T-cell (primary cell): ENCODE measurements around the gene SOX18. TPM values are rescaled to one million over a fixed set of nuclear protein-coding genes. Genes with fewer than 3 reads are reported as not detected.

Experiments used
- ATAC-seq, 4 experiments: fragments of 200-7000 bp in 3 of 4; fragments of 150-1000 bp in 1 of 4; cut with Tn5 transposase; replicated peaks in 1 of 4; 1 replicate in 3 of 4; 2 replicates in 1 of 4; pipeline ENCODE4 v1.10.0; 2021; ENCODE audit warnings: moderate library complexity in 3 of 4, mild to moderate bottlenecking in 2 of 4, moderate number of reproducible peaks in 1 of 4
- CTCF ChIA-PET, 2 donors: fragments of 300-600 bp; sonication (Branson Sonifier 250); formaldehyde crosslinking; loops; one replicate each; lab custom pipeline; 2022; ENCODE audit warnings: antibody characterized with exemption in 2 of 2; lab: Charles Lee
- POLR2A ChIA-PET, 2 donors: fragments of 300-600 bp; sonication (Branson Sonifier 250); formaldehyde crosslinking; loops; one replicate each; lab custom pipeline; 2022; ENCODE audit warnings: antibody characterized with exemption in 2 of 2; lab: Charles Lee
- DNase-seq, 35 experiments: peaks; one replicate each; pipeline versions ENCODE4 v3.0.0 to v3.0.0-alpha.2; 2013 to 2023
- H3K27ac ChIP-seq: one replicate; pipeline ENCODE4 v1.5.1; 2013; ENCODE audit warnings: low read length
- H3K27me3 ChIP-seq, 2 experiments: replicated peaks in 1 of 2; 1 replicate in 1 of 2; 2 replicates in 1 of 2; pipeline versions ENCODE4 v1.6.1 to v1.7.0; 2013; ENCODE audit warnings: low read length in 1 of 2, mixed read lengths in 1 of 2; ENCODE audit not compliant: control insufficient read depth in 2 of 2, insufficient read depth in 2 of 2; ENCODE audit errors: extremely low read depth in 1 of 2
- H3K36me3 ChIP-seq, 2 donors: 1 replicate in 1 of 2; 2 replicates in 1 of 2; pipeline versions ENCODE4 v1.6.1 to v1.7.0; 2013; ENCODE audit warnings: low read length in 1 of 2; ENCODE audit not compliant: control insufficient read depth in 2 of 2, insufficient read depth in 1 of 2; ENCODE audit errors: extremely low read depth in 1 of 2
- H3K4me1 ChIP-seq, 2 experiments: 1 replicate in 1 of 2; 2 replicates in 1 of 2; pipeline versions ENCODE4 v1.6.1 to v1.7.0; 2013; ENCODE audit warnings: low read length in 2 of 2, mixed read lengths in 1 of 2; ENCODE audit not compliant: insufficient read depth in 2 of 2, control insufficient read depth in 1 of 2; ENCODE audit errors: extremely low read depth in 1 of 2
- H3K4me3 ChIP-seq, 2 donors: 1 replicate in 1 of 2; 2 replicates in 1 of 2; pipeline versions ENCODE4 v1.5.1 to v1.7.0; 2013; ENCODE audit warnings: mild to moderate bottlenecking in 2 of 2, low read length in 1 of 2, moderate library complexity in 1 of 2; ENCODE audit not compliant: control insufficient read depth in 1 of 2; ENCODE audit errors: extremely low read depth in 1 of 2
- H3K9me3 ChIP-seq: 2 replicates; pipeline ENCODE4 v1.7.0; 2013
- H3K27ac Mint-ChIP-seq, 2 donors: one replicate each; pipeline ENCODE4 v1.8.0; 2020 to 2021; ENCODE audit warnings: mild to moderate bottlenecking in 2 of 2, mixed read lengths in 2 of 2
- H3K27me3 Mint-ChIP-seq, 2 donors: one replicate each; pipeline ENCODE4 v1.8.0; 2021 to 2022; ENCODE audit warnings: mixed read lengths in 2 of 2
- H3K36me3 Mint-ChIP-seq: one replicate; pipeline ENCODE4 v1.8.0; 2021; ENCODE audit warnings: mixed read lengths
- H3K4me1 Mint-ChIP-seq, 3 donors: one replicate each; pipeline ENCODE4 v1.8.0; 2020 to 2022; ENCODE audit warnings: mixed read lengths in 3 of 3, mild to moderate bottlenecking in 1 of 3
- H3K4me3 Mint-ChIP-seq, 3 donors: one replicate each; pipeline ENCODE4 v1.8.0; 2020 to 2022; ENCODE audit warnings: mild to moderate bottlenecking in 3 of 3, mixed read lengths in 3 of 3, moderate library complexity in 3 of 3
- H3K9me3 Mint-ChIP-seq, 3 donors: one replicate each; pipeline ENCODE4 v1.8.0; 2020 to 2022; ENCODE audit warnings: mixed read lengths in 3 of 3
- WGBS: methylation state at CpG from one replicate; pipeline ENCODE4 v1.1.5; 2013; ENCODE audit warnings: missing lambda C conversion rate; ENCODE audit not compliant: insufficient coverage; 5-methylcytosine and 5-hydroxymethylcytosine counted together
- total RNA-seq, 35 experiments: library from RNA in 6 of 35; stranded (reverse) in 6 of 35; fragments of 120-200 nt in 1 of 35; gene quantifications; one replicate each; pipeline versions ENCODE4 v1.2.1 to v1.2.4 and lab custom pipeline; 2013 to 2026

Gene SOX18
- total RNA-seq, 5 donors from 2014 or later (not counting 1 experiment from before 2014, with no cell fraction given), result 0.35 to 0.56 (median 0.44) TPM; not detected in 2

- ATAC-seq (no peak), DNase-seq (no peak)
- Histone ChIP-seq H3K4me1 (peaks cover 12 to 78% of the 10 kb centered on the region in 2 experiments), H3K4me3 (no peak overlapping the region), H3K9me3 (no peaks in the 10 kb centered on the region), H3K27ac (peak overlapping the region; percentile 74), H3K36me3 (peaks cover 14 to 18% of the 10 kb centered on the region in 2 donors), H3K27me3 (peaks cover 0 to 21% of the 10 kb centered on the region in 2 experiments)
- H3K9me3 Mint-ChIP-seq, result no peaks in the 10 kb centered on the region
- ChIA-PET POLR2A (no interaction called here), CTCF (interaction anchor here in 1 of 2 donors (0.6 kb wide), 1 partner anchor 498 kb away, joined by 5 read pairs; no protein-coding TSS in a partner anchor)
- no peaks in the 10 kb centered on the region for H3K27me3 Mint-ChIP-seq
- H3K36me3 Mint-ChIP-seq, result peaks cover 8% of the 10 kb centered on the region
- WGBS, result 75% methylated on average over 8 of the region's 17 CpGs
- H3K4me3 Mint-ChIP-seq, result peak overlapping the region in 2 of 3 donors; percentile 4 to 79
- H3K4me1 Mint-ChIP-seq, result peaks cover 54 to 71% (median 58%) of the 10 kb centered on the region in 3 donors
- H3K27ac Mint-ChIP-seq, result peak overlapping the region; percentile 68 to 87
These were observed 12.9 kb downstream of the SOX18 start for GRCh38 chr20:64036346-64037198.

- Histone ChIP-seq H3K27ac (peak within 1 kb of the TSS; percentile 74), H3K4me1 (peaks cover 10 to 71% of the 10 kb centered on the region in 2 experiments), H3K27me3 (peaks cover 0 to 16% of the 10 kb centered on the region in 2 experiments), H3K4me3 (no peak within 1 kb of the TSS), H3K36me3 (peaks cover 19 to 22% of the 10 kb centered on the region in 2 donors), H3K9me3 (no peaks in the 10 kb centered on the region)
- H3K27ac Mint-ChIP-seq, result peak within 1 kb of the TSS; percentile 89 to 98
- DNase-seq, result no peak
- peaks cover 51 to 65% (median 54%) of the 10 kb centered on the region in 3 donors for H3K4me1 Mint-ChIP-seq
- 98% methylated on average over 5 of the region's 10 CpGs for WGBS
- no peaks in the 10 kb centered on the region for H3K9me3 Mint-ChIP-seq
- H3K27me3 Mint-ChIP-seq, result no peaks in the 10 kb centered on the region
- peaks cover 12% of the 10 kb centered on the region for H3K36me3 Mint-ChIP-seq
- ATAC-seq, result no peak
- ChIA-PET CTCF (no interaction called here), POLR2A (no interaction called here)
- H3K4me3 Mint-ChIP-seq, result peak within 1 kb of the TSS; percentile 57 to 79 (median 76)
These were observed 13.5 kb downstream of the SOX18 start, which contains the start of gene C20orf204 for GRCh38 chr20:64035933-64036345. C20orf204 (plus strand) TSS chr20:64036182; CDS start chr20:64036324, 142 bp downstream.

DNA sequence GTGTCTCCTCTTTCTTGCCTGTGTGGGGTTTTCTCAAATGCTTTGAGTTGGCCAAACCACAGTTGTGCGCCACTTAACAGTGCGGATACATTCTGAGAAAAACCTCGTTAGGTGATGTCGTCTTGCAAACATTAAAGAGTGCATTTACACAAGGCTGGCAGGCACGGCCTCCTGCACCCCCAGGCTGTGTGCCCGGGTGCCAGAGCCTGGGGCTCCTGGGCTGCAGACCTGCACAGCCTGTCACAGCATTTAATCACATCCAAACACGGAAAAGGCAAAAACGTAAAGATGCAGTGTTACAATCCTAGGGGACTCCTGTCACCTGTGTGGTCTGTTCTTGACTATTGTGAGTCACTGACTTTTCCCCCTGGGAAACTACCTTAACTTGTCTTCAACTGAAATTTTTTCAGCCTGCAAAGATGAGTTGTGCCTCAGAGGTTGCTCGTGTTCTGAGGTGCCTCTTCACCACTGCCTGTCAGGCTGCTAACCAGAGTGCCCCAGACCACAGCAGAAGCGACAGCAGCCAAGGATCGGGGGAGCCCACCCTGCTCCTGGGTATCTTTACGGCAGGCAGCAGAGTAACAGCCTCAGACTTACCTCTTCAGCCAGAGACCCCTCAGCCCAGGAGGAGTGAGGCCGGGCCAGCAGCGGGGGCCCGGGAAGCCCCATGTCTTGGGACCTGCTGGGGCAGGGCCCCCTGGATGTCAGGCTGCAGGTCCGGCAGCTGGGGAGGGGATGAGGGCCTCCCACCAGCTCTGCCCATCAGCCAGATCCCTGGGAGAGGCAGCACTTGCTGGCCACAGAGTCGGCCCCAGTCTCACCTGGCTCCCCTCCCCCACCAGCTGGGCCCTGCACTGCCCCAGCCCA lies 14.1 kb downstream of the SOX18 start:
- Mint-ChIP-seq H3K27ac (peak overlapping the region; percentile 89 to 98), H3K27me3 (no peaks in the 10 kb centered on the region), H3K4me3 (peak overlapping the region; percentile 57 to 76 (median 66)), H3K36me3 (peaks cover 17% of the 10 kb centered on the region), H3K4me1 (peaks cover 45 to 58% (median 48%) of the 10 kb centered on the region in 3 donors), H3K9me3 (no peaks in the 10 kb centered on the region)
- no peaks in the 10 kb centered on the region for H3K9me3 ChIP-seq
- peaks cover 8 to 65% of the 10 kb centered on the region in 2 experiments for H3K4me1 ChIP-seq
- 42% methylated on average over 7 of the region's 17 CpGs for WGBS
- DNase-seq (peak in 10 of 35 experiments; percentile 15 to 63 (median 28)), ATAC-seq (peak; percentile 3 to 58 (median 20))
- peaks cover 25 to 27% of the 10 kb centered on the region in 2 donors for H3K36me3 ChIP-seq
- H3K27ac ChIP-seq, result peak overlapping the region; percentile 74
- H3K27me3 ChIP-seq, result peaks cover 0 to 12% of the 10 kb centered on the region in 2 experiments
- H3K4me3 ChIP-seq, result no peak overlapping the region
- POLR2A ChIA-PET, result interaction anchor here in 1 of 2 donors (0.7 kb wide), 1 partner anchor 35 kb away, joined by 3 read pairs; no protein-coding TSS in a partner anchor
- CTCF ChIA-PET, result no interaction called here

- H3K27ac ChIP-seq, result peak overlapping the region; percentile 74
- peaks cover 0 to 52% of the 10 kb centered on the region in 2 experiments for H3K4me1 ChIP-seq
- Mint-ChIP-seq H3K9me3 (no peaks in the 10 kb centered on the region), H3K27me3 (no peaks in the 10 kb centered on the region), H3K36me3 (peaks cover 22% of the 10 kb centered on the region), H3K4me1 (peaks cover 34 to 48% (median 38%) of the 10 kb centered on the region in 3 donors), H3K27ac (peak overlapping the region; percentile 71 to 98), H3K4me3 (peak overlapping the region in 1 of 3 donors; percentile 66)
- DNase-seq, result no peak
- ChIA-PET CTCF (no interaction called here), POLR2A (no interaction called here)
- H3K36me3 ChIP-seq, result peaks cover 35 to 40% of the 10 kb centered on the region in 2 donors
- WGBS, result 94% methylated on average over 9 of the region's 11 CpGs
- H3K4me3 ChIP-seq, result no peak overlapping the region
- no peaks in the 10 kb centered on the region for H3K9me3 ChIP-seq
- peaks cover 0 to 7% of the 10 kb centered on the region in 2 experiments for H3K27me3 ChIP-seq
- no peak for ATAC-seq
These were observed 15.4 kb downstream of the SOX18 start for GRCh38 chr20:64033981-64034493.

DNA sequence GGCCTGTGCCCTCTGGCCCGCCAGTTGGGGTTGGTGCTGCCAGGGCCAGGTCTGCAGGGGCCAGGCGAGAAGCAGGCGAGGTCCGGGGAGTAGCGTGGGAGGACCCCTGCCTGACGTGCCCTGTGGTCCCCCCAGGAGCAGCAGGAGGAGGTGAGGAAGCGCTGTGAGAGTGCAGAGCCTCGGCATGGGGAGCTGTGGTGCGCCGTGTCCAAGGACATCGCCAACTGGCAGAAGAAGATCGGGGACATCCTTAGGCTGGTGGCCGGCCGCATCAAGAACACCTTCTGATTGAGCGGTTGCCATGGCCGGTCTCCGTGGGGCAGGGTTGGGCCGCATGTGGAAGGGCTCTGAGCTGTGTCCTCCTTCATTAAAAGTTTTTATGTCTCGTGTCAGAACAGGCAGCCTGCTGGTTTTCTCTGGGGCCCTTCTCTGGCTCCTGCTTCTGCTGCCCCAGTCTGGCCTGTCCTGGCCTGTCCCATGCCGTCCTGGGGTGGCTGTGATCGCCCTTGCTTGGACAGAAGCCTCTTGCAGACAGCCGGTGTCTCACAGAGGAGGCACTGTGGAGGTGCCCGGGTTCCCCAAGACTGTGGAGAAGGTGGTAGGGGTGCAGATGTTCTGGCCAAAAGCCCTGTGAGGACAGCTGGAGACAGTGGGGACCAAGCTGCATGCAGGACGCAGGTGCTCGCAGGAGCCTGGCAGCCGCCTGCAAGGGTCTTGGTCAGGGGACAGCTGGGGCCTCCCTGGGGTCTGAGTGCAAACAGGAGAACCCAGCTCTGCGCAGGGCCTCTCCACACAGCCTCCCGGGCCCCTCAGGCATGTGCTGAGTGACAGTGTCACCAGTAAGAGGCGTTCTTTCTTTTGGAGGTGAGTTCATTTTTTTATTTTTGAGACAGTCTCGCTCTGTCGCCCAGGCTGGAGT lies 16.5 kb downstream of the SOX18 start:
- Histone ChIP-seq H3K36me3 (peaks cover 41 to 50% of the 10 kb centered on the region in 2 donors), H3K4me1 (peaks cover 0 to 44% of the 10 kb centered on the region in 2 experiments), H3K4me3 (no peak overlapping the region), H3K9me3 (no peaks in the 10 kb centered on the region), H3K27ac (no peak overlapping the region), H3K27me3 (peaks cover 0 to 7% of the 10 kb centered on the region in 2 experiments)
- H3K9me3 Mint-ChIP-seq, result no peaks in the 10 kb centered on the region
- no peak overlapping the region for H3K4me3 Mint-ChIP-seq
- no peaks in the 10 kb centered on the region for H3K27me3 Mint-ChIP-seq
- ATAC-seq, result no peak
- 97% methylated on average over 28 of the region's 31 CpGs for WGBS
- ChIA-PET CTCF (no interaction called here), POLR2A (no interaction called here)
- peaks cover 29% of the 10 kb centered on the region for H3K36me3 Mint-ChIP-seq
- DNase-seq, result no peak
- H3K27ac Mint-ChIP-seq, result peak overlapping the region in 1 of 2 donors; percentile 98
- H3K4me1 Mint-ChIP-seq, result peaks cover 34 to 48% (median 38%) of the 10 kb centered on the region in 3 donors
